ENCODE measurements around the gene CALML5. TPM values are rescaled to one million over a fixed set of nuclear protein-coding genes. Genes with fewer than 3 reads are reported as not detected.

CALML5 gene
- polyA plus RNA-seq, 1 of the 3 experiments (the other 2 are of a cell fraction) = not detected

DNA sequence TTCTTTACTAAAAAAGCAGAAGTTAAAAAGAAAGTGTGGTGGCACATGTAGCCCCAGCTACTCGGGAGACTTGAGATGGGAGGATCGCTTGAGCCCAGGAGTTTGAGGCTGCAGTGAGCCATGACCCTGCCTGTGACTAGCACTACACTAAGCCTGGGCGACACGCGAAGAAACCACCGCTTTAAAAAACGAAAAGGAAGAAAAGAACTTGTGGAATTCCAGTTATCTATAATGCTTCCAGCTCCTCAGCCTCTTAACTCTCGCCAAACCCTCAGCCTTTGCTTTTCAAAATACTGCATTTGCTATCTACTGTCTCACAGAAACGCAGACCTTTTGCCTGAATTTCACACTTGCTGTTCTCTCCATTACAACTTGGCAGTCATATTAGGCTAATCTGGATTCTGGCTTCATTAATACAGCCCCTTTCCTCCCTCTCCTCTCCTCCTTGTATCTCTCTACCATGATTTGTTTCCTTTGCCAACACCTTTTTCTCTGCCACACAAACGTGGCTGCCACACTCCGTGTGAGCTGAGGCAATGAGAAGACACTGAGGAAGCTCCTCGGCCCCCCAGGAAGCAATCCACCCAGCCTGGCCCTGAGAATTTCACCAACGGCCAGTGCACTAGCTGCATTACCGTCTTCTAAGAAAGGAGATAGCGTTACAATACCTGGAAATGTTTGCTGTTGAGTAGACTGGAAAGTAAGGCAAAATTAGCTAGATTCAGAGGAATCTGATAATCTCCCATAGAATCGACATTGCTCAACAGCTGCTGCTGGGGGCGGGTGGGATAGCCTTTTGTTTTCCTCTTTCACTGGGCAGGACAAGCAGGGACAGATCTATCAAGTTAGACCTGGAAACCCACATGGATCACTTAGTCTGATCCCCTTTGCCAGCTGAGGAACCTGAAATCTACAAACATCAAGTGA is 37.2 kb downstream of the CALML5 start:
- no peak overlapping the region for H3K4me3 ChIP-seq (ENCODE audit: low read depth in 2 of 2, low read length in 1 of 2)
- no peak overlapping the region for H3K9ac ChIP-seq
- H3K4me2 ChIP-seq = no peak overlapping the region
- ChIA-PET CTCF (interaction anchor here (0.6 to 5.3 kb wide), 6 partner anchors 15 to 612 kb away, joined by 3 to 34 read pairs (median 7); no protein-coding TSS in a partner anchor), POLR2A (no interaction called here)
- no peaks in the 10 kb centered on the region for H3F3A ChIP-seq (replicated peaks; ENCODE audit: insufficient read depth)
- no peaks in the 10 kb centered on the region for H4K20me1 ChIP-seq (ENCODE audit: insufficient read depth)
- no peaks in the 10 kb centered on the region for H3K27me3 ChIP-seq (ENCODE audit: insufficient read depth)
- WGBS (ENCODE audit: low lambda C conversion rate) = 95% methylated on average over 17 of the region's 17 CpGs
- no peak overlapping the region for H3K27ac ChIP-seq (ENCODE audit: low read depth in 2 of 2, low read length in 1 of 2)
- peaks cover 7 to 11% of the 10 kb centered on the region in 2 experiments for H3K36me3 ChIP-seq (replicated peaks in 1 of 2; ENCODE audit: control insufficient read depth in 1 of 2, insufficient read depth in 2 of 2, low read length in 1 of 2)
- H2AFZ ChIP-seq (ENCODE audit: low read depth) = no peak overlapping the region
- no peak for DNase-seq
- no peaks in the 10 kb centered on the region for H3K9me2 ChIP-seq
- H3K9me3 ChIP-seq = no peaks in the 10 kb centered on the region
- no peaks in the 10 kb centered on the region for H3K79me2 ChIP-seq (ENCODE audit: insufficient read depth)
- peaks cover 0 to 8% of the 10 kb centered on the region in 2 experiments; a peak in 1 of 4 replicates for H3K4me1 ChIP-seq (ENCODE audit: control insufficient read depth in 1 of 2, insufficient read depth in 2 of 2, low read depth in 1 of 2, low read length in 1 of 2)
- TF ChIP-seq TEAD4 (IDR thresholded peaks at IDR 0.05; ENCODE audit: borderline replicate concordance, insufficient read depth) = no peak
- no peak for TF ChIP-seq NRF1 (IDR thresholded peaks at IDR 0.05; ENCODE audit: low read depth, low read length)
- no peak for TF ChIP-seq YY1 (IDR thresholded peaks at IDR 0.05; ENCODE audit: low read depth)
- TF ChIP-seq, protein P1, sequence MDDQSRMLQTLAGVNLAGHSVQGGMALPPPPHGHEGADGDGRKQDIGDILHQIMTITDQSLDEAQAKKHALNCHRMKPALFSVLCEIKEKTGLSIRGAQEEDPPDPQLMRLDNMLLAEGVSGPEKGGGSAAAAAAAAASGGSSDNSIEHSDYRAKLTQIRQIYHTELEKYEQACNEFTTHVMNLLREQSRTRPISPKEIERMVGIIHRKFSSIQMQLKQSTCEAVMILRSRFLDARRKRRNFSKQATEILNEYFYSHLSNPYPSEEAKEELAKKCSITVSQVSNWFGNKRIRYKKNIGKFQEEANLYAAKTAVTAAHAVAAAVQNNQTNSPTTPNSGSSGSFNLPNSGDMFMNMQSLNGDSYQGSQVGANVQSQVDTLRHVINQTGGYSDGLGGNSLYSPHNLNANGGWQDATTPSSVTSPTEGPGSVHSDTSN (IDR thresholded peaks at IDR 0.05) = no peak
- TF ChIP-seq TCF12 (IDR thresholded peaks at IDR 0.05) = no peak
- no peak for TF ChIP-seq FOXM1 (IDR thresholded peaks at IDR 0.05; ENCODE audit: low read depth)
- no peak for TF ChIP-seq SIN3A (IDR thresholded peaks at IDR 0.05; ENCODE audit: borderline replicate concordance, low read depth, low read length)
- TF ChIP-seq TAF1 (IDR thresholded peaks at IDR 0.05; ENCODE audit: borderline replicate concordance, low read depth, low read length) = no peak
- no peak for TF ChIP-seq CHD2 (IDR thresholded peaks at IDR 0.05; ENCODE audit: low read length, partially characterized antibody)
- TF ChIP-seq ZBTB33 (IDR thresholded peaks at IDR 0.05; ENCODE audit: borderline replicate concordance, low read depth) = no peak
- TF ChIP-seq MEF2A (IDR thresholded peaks at IDR 0.05; ENCODE audit: borderline replicate concordance, low read depth) = no peak
- no peak for TF ChIP-seq GATA2 (CRISPR knock-in tag; IDR thresholded peaks at IDR 0.05)
- TF ChIP-seq NFIC (IDR thresholded peaks at IDR 0.05; ENCODE audit: borderline replicate concordance) = no peak
- no peak for TF ChIP-seq IRF3 (IDR thresholded peaks at IDR 0.05; ENCODE audit: low read depth, low read length)
- TF ChIP-seq, protein P2, sequence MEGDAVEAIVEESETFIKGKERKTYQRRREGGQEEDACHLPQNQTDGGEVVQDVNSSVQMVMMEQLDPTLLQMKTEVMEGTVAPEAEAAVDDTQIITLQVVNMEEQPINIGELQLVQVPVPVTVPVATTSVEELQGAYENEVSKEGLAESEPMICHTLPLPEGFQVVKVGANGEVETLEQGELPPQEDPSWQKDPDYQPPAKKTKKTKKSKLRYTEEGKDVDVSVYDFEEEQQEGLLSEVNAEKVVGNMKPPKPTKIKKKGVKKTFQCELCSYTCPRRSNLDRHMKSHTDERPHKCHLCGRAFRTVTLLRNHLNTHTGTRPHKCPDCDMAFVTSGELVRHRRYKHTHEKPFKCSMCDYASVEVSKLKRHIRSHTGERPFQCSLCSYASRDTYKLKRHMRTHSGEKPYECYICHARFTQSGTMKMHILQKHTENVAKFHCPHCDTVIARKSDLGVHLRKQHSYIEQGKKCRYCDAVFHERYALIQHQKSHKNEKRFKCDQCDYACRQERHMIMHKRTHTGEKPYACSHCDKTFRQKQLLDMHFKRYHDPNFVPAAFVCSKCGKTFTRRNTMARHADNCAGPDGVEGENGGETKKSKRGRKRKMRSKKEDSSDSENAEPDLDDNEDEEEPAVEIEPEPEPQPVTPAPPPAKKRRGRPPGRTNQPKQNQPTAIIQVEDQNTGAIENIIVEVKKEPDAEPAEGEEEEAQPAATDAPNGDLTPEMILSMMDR (IDR thresholded peaks at IDR 0.05) = no peak
- no peak for TF ChIP-seq USF1 (IDR thresholded peaks at IDR 0.05; ENCODE audit: borderline replicate concordance, low read depth)
- TF ChIP-seq GABPA (IDR thresholded peaks at IDR 0.05; ENCODE audit: low read depth) = no peak
- TF ChIP-seq POLR2AphosphoS5 (IDR thresholded peaks at IDR 0.05; ENCODE audit: low read depth, low read length) = no peak
- TF ChIP-seq EZH2phosphoT487 (IDR thresholded peaks at IDR 0.05; ENCODE audit: borderline replicate concordance, low read depth) = no peak
- TF ChIP-seq MXI1 (IDR thresholded peaks at IDR 0.05; ENCODE audit: low read depth, low read length) = no peak

Data from SK-N-SH (cell line).